DOHH2 (cell line): Measurements from ENCODE around the gene PRDM5.

Experiments used
- CTCF ChIP-seq: fragments of 200-600 bp; sonication (generic); IDR thresholded peaks from one replicate; pipeline ENCODE4 v1.5.1; 2014; ENCODE audit warnings: antibody characterized with exemption, mild to moderate bottlenecking, low read depth, low read length; ENCODE audit not compliant: poor library complexity, severe bottlenecking
- EZH2phosphoT487 ChIP-seq: fragments of 200-600 bp; sonication (generic); IDR thresholded peaks from 2 replicates; pipeline ENCODE4 v1.6.1; 2017; ENCODE audit warnings: borderline replicate concordance, mild to moderate bottlenecking, antibody characterized with exemption, low read length, moderate library complexity, mixed read lengths

- TF ChIP-seq CTCF = no peak
- no peak for TF ChIP-seq EZH2phosphoT487
Observed at GRCh38 chr4:120923207-120923522, 639 bp upstream of the PRDM5 start.
